NCI-H526 treated with DMSO at 0.1 percent for 48 hours (cell line): ENCODE measurements around the gene TCIRG1.
A peak's percentile ranks its signal among the peaks of the same experiment; 100 is the strongest.

ENCODE experiments used
- DNase-seq: peaks from one replicate; lab custom pipeline; 2025; lab: John Stamatoyannopoulos, UW

Gene TCIRG1

DNA sequence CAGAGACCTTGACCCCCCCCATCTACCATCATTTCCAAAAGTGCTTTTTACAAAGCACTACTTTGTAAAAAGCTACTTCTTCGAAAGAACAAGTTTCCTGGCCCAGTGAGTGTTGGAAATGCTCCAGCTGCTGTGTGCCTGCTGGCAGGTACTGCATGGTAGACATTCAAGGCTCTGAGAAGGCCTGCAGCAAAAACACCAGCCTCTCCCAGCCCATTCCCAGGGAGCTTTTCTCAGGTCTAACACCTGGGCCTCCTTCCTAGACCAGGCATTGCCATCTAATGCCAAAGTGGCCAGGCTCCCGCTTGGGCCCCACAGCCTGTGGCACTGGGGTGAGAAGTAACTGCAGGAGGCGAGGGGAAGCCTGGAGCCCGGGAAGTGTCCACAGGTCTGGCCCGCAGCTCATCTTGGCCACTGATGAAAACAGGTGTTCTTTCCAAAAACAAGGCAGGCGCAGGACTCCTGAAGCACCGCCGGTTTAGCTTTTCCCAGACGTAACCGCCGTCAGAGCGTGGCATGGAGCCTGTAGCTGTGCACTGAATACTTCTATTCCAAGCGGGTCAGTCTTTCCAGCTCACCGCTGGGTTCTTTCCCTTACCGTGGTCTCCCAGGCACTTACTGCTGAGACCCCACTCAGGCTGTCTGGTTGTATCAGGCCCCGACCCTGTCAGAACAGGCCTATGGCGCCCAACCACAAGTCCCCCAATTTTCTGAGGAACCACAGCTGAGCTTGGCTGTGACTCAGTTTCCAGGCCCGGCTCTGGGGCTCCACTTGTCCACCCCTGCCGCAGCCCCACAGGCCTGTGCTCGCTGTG, 1.2 kb upstream of the TCIRG1 start:
- no peak for DNase-seq

DNA sequence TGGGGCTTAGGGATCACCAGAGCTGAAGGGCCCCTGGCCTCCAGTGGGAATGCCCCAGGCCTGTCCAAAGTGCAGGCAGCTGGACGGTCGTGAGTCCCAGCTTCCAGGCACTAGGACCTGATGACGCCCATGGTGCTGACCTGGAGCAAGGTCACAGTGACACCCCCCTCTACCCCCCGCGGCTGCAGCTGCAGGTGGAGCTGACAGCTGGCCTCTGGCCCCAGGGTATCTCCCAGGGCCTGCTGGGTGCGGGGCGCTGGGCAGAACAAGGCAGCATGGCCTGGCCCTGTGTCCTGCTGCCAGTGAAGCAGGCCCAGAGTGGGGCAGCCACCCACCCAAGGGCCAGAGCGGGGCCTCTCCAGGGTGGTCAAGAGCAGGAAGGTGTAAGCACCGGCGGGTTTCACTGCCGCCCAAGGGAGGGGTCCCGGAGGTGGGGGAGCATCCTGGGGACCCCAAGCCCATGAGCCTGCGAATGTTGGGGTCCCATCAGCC, 553 bp upstream of the TCIRG1 start:
- no peak for DNase-seq

DNA sequence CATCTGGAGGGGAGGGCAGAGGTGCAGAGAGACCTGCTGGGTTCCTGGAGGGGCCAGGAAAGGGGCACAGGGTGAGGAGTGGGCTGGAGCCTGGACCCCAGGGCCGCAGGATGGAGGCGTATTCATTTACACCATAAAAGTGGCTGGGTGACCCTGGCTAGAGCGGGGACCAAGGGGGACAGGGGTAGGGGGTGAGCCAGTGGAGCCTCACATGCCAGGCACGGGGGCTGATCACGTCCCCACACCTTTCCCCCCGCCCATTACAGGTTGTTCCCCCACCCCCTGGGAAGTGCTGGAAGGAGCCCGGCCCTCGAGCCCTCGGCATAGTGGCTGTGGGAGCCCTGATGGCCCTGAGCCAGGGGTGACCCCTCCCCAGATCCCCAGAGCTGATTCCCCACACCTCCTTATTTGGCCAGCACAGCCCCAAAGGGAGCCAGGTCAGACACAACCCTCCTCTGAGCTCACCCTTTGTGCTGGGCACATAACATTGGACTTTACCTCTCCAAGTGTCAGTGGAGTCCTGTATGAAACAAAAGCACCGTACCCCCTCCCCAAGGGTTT, 781 bp downstream of the TCIRG1 start:
- DNase-seq = no peak

DNA sequence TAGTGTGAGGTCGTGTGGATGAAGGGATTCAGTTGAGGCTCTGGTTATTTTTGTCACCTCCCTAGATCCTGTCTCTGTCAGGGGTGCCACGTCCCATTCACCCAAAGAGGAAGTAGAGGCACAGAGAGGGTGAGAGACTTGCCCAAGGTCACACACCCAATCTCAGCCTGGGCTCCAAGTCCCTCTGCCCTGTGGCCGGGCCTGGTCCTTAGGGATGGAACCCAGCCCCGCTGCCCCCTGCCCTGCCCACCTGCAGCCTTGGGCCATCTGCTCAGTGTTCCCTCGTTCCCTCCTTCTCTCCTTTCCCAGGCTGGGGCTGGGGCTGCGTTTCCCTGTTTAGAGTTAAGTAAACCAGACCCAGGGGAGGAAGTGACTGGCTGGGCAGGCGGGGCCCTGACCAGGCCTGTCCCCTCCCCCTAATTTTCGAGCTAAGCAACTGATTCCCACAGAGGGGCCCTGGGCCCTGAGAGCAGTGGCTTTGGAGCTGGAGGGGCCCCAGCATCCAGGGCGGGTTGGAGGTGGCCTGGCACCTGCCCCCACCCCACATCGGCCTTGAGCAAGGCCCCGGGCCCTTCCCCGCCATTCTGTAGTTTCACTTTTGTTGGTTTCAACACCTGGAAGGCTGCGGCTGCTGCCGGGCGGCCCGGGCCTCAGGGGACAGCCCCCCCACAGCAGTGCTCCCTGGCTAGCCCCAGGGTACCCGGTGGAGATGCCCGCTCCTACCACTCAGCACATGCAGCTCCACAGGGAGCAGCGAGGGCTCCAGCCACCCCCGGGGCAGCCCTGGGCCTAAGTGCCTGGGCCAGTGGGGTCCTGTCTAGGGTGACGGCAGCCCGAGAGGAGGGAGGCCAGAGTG, 1.5 kb downstream of the TCIRG1 start:
- peak; percentile 51 for DNase-seq

DNA sequence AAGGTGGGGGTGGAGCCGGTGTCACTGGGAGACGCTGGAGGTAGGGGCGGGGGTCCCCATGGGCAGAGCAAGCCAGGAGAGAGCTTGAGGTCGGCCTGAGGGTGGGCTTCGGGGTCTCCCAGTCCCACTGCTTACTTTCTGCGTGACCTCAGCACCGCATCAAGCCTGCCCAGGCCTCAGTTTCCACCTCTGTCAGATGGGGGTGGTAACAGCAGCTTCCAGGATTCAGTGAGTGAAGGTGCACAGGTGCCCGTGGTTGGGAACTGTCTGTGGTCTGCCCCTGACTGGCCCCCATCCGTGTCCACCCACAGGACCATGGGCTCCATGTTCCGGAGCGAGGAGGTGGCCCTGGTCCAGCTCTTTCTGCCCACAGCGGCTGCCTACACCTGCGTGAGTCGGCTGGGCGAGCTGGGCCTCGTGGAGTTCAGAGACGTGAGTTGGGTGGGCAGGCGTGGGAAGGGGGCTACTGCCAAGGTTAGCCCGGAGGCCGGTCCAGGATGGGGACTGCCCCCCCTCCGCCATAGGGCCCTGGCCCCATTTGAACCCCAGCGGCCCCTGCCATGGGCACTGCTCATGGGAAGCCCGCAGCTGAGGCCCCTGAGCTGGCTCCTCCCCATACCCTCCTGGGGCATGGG, 2.2 kb downstream of the TCIRG1 start:
- no peak for DNase-seq

DNA sequence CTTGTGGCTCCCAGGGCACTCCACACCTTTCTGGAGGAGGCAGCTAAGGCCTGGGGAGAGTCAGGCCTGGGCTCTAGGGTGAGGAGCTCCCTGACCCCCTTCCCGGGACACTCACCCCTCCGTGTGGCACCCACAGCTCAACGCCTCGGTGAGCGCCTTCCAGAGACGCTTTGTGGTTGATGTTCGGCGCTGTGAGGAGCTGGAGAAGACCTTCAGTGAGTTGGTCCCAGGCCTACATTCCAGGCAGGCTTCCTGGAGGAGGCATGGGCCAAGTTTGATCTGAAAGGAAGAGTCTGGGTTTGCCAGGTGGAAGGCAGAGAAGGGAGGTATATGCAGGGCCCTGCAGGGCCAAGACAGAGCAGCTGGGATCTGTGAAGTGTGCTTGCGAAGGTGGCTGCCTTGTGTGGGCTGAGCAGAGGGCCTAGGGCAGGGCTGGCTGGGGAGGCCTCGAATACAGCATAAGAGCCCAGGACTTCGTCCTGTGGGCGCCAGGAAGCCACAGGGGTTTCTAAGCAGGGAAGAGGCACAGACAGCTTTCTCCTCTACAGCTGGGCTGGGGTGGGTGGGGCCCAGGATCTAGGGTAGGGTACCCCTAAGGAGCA, 2.9 kb downstream of the TCIRG1 start:
- DNase-seq = no peak

DNA sequence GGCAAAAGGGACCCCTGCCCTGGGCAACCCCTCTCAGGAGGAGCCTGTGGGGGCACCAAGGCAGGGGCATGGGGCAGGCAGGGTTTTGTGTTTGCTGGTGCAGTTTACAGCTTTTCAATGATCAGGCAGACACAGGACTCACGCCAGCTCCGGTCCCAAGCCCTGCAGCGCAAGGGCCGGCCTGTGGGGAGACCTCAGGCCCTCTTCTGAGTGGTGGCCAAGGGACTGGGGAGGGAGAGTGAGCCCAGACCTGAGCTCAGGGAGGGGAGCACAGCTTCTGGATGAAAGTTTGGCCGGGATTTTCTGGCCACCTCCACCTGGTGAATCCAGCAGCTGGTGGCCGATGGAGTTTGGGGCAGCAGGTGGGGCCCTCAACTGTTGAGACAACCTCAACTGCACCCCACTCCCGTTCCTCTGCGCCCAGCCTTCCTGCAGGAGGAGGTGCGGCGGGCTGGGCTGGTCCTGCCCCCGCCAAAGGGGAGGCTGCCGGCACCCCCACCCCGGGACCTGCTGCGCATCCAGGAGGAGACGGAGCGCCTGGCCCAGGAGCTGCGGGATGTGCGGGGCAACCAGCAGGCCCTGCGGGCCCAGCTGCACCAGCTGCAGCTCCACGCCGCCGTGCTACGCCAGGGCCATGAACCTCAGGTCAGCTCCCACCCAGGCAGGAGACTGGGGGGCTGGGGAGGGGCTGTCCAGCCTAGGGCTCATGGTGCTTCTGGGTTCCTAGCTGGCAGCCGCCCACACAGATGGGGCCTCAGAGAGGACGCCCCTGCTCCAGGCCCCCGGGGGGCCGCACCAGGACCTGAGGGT, 3.6 kb downstream of the TCIRG1 start:
- DNase-seq = no peak

DNA sequence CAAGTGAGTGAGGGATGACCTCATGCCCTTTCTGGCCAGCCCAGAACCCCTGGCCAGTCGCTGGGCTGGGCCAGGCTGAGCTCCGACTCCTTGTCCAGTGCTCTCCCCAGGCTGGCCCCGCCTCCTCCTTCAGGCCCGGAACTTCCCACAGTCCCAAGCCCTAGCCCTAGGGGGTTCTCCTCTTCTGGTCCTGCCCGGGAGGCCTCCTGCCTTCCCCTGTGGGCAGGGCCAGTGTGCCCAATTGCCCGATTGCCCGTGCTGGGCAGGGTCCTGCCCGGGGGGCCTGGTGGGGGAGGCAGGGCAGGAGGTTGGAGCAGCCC, 4.2 kb downstream of the TCIRG1 start:
- DNase-seq = no peak

DNA sequence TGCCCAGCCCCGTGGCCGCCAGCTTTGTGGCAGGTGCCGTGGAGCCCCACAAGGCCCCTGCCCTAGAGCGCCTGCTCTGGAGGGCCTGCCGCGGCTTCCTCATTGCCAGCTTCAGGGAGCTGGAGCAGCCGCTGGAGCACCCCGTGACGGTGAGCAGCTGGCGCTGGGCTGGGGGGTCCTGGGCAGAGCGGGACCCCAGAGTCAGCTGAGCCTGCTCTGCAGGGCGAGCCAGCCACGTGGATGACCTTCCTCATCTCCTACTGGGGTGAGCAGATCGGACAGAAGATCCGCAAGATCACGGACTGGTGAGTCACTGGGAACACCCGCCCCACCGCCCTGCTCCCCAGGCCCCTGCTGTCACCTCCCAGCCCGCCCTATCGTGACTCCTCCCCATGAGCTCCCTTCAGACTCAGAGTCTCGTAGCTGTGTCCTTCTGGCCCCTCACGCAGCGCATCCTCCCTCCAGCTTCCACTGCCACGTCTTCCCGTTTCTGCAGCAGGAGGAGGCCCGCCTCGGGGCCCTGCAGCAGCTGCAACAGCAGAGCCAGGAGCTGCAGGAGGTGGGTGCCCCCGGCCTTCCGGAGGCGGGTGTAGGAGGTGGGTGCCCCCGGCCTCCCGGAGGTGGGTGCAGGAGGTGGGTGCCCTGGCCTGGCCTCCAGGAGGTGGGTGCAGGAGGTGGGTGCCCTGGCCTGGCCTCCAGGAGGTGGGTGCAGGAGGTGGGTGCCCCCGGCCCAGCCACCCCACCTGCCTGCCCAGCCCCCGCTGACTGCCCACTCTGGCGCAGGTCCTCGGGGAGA, 4.7 kb downstream of the TCIRG1 start:
- no peak for DNase-seq

DNA sequence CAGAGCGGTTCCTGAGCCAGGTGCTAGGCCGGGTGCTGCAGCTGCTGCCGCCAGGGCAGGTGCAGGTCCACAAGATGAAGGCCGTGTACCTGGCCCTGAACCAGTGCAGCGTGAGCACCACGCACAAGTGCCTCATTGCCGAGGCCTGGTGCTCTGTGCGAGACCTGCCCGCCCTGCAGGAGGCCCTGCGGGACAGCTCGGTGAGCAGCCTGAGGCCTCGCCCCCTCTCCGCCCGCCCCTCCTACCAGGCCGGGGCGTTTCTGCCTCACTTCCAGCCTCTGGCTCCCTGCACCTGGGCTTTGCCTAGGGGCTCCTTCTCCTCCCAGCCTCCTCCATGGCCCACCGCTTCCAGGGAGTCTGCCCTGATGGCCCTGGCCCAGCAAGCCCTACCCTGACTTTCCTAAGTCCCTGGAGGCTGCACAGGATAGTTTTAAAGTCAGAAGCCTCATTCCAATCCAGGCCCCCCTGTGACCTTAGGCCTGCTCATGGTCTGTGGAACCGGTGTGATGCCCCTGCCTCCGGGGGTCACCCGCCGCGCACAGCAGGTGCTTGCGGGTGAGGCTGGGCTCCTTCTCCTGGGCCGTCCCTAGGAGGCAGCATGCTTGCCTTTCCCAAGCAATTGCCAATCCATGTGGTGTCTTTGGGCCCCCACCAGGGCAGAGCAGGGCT, 5.5 kb downstream of the TCIRG1 start:
- no peak for DNase-seq

DNA sequence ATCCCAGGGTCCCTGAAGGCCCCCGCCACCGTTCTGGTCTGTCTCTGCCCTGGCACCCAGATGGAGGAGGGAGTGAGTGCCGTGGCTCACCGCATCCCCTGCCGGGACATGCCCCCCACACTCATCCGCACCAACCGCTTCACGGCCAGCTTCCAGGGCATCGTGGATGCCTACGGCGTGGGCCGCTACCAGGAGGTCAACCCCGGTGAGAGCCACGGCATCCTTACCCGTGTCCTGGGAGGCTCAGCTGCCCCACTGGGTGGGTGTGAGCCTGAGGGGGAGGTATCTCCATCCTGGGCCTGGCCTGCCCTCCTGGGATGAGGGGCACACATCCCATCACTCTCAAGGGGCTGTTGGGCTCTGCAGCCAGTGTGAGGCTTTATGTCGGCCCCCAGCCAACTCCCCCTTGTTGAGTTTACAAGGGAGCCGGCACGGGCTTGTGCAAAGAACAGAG, 6.1 kb downstream of the TCIRG1 start:
- DNase-seq = no peak

DNA sequence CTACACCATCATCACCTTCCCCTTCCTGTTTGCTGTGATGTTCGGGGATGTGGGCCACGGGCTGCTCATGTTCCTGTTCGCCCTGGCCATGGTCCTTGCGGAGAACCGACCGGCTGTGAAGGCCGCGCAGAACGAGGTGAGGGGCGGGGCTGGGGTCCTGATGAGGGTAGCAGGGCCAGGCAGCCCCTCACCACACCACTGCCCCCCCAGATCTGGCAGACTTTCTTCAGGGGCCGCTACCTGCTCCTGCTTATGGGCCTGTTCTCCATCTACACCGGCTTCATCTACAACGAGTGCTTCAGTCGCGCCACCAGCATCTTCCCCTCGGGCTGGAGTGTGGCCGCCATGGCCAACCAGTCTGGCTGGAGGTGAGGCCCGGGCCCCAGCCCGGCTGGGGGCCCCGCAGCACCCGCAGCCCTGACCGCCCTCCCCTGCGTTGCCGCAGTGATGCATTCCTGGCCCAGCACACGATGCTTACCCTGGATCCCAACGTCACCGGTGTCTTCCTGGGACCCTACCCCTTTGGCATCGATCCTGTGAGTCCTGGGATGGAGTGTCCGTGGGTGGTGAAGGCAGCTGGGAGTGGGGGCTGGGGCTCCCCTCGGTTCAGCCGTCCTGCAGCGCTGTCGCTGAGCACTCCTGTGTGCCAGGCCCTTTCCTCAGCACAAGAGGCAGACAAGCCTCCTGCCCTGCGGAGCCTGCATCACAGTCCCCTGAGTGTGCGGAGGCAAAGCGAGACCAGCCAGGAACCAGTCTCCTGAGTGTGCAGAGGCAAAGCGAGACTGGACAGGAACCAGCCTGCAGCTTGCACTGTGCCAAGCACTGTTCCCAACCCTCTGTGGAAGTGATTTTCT, 8.8 kb downstream of the TCIRG1 start:
- no peak for DNase-seq

DNA sequence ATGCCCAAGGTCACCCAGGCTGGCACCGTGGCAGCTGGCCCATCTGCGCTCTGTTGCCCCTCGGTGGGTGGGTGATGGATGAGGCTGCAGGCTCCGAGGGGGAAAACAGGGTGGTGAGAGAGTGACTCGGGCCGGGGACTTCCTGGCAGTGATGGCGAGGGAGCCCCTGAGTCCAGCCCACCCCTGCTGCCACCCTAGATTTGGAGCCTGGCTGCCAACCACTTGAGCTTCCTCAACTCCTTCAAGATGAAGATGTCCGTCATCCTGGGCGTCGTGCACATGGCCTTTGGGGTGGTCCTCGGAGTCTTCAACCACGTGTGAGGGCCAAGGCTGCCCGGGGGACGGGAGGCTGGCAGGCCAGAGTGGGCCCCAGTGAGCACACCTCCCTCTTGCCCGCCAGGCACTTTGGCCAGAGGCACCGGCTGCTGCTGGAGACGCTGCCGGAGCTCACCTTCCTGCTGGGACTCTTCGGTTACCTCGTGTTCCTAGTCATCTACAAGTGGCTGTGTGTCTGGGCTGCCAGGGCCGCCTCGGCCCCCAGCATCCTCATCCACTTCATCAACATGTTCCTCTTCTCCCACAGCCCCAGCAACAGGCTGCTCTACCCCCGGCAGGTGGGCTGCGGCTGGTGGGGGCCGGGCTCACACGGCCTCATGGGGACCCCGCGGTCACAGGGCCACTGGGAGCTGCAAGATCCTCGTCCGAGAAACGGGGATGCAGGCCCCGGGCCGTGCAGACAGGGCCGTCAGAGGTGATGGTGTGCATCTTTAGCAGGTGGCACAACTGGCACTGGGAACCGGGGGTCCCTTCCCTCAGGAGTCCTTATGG, 10.1 kb downstream of the TCIRG1 start:
- no peak for DNase-seq

DNA sequence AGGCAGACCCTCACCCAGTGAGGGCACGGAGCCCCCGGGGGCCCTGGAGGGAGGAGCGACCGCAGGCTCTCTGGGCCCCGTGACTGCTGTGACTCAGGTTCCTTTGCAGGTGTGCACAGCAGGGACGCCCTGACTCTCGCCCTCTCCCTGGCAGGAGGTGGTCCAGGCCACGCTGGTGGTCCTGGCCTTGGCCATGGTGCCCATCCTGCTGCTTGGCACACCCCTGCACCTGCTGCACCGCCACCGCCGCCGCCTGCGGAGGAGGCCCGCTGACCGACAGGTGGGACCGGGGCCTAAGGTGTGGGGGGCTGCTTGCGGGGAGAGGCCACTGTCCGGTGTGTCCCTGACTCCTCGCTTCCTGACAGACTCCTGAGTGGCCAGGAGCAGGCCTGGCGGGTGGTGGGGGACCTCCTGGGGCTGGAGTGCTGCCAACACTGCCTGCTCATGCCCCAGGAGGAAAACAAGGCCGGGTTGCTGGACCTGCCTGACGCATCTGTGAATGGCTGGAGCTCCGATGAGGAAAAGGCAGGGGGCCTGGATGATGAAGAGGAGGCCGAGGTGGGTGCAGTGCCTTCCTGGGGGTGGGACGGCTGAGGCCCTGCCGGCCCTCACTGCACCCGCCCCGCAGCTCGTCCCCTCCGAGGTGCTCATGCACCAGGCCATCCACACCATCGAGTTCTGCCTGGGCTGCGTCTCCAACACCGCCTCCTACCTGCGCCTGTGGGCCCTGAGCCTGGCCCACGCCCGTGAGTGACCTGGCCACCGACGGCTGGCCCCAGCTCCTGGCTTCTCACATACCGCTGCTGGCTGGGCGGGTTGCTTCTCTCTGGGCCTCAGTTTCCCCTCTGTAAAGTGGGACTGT, 10.9 kb downstream of the TCIRG1 start:
- DNase-seq = no peak

DNA sequence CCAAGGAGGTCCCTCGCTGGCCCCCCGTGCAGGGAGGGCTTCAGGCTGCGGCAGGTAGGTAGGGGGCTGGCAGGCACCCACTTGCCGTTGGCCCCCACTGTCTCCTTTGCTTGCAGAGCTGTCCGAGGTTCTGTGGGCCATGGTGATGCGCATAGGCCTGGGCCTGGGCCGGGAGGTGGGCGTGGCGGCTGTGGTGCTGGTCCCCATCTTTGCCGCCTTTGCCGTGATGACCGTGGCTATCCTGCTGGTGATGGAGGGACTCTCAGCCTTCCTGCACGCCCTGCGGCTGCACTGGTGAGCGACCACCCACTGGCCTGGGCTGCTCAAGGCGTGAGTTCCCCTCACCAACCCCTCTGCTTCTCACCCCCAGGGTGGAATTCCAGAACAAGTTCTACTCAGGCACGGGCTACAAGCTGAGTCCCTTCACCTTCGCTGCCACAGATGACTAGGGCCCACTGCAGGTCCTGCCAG, 11.6 kb downstream of the TCIRG1 start:
- DNase-seq = no peak
